GM06990 (cell line): ENCODE measurements around the gene MS4A18.
A peak's percentile ranks its signal among the peaks of the same experiment; 100 is the strongest.
"Not testable (repeated sequence)": the region's sequence is repeated elsewhere in the genome, so short reads cannot be mapped to it uniquely, and the experiment has no call there.

Source experiments
- DNase-seq: peaks from one replicate; pipeline ENCODE4 v3.0.0-alpha.2; 2011; ENCODE audit not compliant: insufficient read length; ENCODE audit errors: extremely low read depth
- H3K27me3 ChIP-seq: replicated peaks from 2 replicates; pipeline ENCODE4 v1.6.0; 2011; ENCODE audit warnings: low read length; ENCODE audit not compliant: control insufficient read depth, insufficient read depth
- H3K36me3 ChIP-seq: 2 replicates; pipeline ENCODE4 v1.5.1; 2011; ENCODE audit warnings: low read length; ENCODE audit not compliant: control insufficient read depth, insufficient read depth
- H3K4me3 ChIP-seq: replicated peaks from 2 replicates; pipeline ENCODE4 v1.5.1; 2011; ENCODE audit warnings: low read depth, mild to moderate bottlenecking, control low read depth, low read length
- TF ChIP-seq, protein P1 (sequence below): IDR thresholded peaks from 2 replicates; pipeline ENCODE4 v1.5.1; 2011; ENCODE audit warnings: low read length, control low read depth, mild to moderate bottlenecking, inconsistent platforms; ENCODE audit not compliant: insufficient read depth, poor library complexity, severe bottlenecking

Gene MS4A18

DNA sequence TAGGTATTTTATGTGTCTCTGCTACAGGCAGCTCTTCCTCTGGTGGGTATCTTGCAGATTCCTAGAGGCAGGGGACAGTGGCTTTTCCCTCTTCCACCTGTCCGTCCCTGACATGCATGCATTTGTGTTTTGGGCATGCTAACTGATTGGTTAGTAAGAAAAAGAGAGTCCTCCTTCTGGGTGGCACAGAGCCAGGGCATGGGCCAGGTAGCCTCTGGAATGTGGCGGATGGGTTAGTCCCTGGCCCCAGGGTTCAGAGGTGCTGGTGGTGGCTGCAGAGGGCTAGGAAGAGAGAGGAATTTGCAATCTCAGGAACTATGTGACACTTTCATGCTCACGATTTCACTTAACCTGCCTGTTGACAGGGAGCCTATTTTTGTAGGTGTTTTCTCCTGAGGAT, 26.4 kb downstream of the MS4A18 start:
- DNase-seq = no peak
- no peaks in the 10 kb centered on the region for H3K36me3 ChIP-seq
- H3K4me3 ChIP-seq = no peak overlapping the region
- TF ChIP-seq, protein P1, sequence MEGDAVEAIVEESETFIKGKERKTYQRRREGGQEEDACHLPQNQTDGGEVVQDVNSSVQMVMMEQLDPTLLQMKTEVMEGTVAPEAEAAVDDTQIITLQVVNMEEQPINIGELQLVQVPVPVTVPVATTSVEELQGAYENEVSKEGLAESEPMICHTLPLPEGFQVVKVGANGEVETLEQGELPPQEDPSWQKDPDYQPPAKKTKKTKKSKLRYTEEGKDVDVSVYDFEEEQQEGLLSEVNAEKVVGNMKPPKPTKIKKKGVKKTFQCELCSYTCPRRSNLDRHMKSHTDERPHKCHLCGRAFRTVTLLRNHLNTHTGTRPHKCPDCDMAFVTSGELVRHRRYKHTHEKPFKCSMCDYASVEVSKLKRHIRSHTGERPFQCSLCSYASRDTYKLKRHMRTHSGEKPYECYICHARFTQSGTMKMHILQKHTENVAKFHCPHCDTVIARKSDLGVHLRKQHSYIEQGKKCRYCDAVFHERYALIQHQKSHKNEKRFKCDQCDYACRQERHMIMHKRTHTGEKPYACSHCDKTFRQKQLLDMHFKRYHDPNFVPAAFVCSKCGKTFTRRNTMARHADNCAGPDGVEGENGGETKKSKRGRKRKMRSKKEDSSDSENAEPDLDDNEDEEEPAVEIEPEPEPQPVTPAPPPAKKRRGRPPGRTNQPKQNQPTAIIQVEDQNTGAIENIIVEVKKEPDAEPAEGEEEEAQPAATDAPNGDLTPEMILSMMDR = no peak
- no peaks in the 10 kb centered on the region for H3K27me3 ChIP-seq

DNA sequence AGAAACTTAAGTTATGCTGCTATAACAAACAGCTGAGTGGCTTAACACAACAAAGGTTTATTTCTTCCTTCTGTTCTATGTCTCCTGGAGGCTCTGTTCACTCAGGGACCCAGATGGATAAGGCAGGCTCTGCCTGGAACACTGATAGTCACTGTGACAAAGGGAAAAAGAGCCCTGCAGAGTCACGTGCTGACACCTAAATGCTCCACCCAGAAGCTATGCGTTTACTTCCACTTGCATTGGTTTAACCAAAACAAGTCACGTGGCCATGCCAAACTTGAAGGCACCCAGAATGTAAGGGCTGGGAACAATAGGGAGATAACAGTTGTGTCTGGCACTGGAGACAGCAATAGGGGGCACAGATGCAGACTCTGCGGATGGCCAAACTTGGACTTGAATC, 28.8 kb downstream of the MS4A18 start:
- Histone ChIP-seq H3K36me3 (no peaks in the 10 kb centered on the region), H3K4me3 (no peak overlapping the region), H3K27me3 (no peaks in the 10 kb centered on the region)
- TF ChIP-seq, protein P1 = no peak
- no peak for DNase-seq

DNA sequence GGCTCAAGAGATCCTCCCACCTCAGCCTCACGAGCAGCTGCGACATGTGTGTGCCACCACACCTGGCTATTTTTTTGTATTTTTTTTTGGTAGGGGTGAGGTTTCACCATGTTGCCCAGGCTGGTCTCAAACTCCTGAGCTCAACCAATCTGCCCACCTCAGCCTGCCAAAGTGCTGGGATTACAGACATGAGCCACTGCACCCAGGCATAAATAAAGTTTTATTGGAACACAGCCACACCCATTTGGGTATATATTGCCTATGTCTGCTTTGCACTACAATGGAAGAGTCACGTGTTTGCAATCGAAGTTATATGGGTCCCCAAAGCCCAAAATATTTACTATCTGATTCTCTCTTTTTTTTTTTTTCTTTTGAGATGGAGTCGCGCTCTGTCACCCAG, 30.4 kb downstream of the MS4A18 start:
- Histone ChIP-seq H3K4me3 (no peak overlapping the region), H3K27me3 (no peaks in the 10 kb centered on the region), H3K36me3 (no peaks in the 10 kb centered on the region)
- TF ChIP-seq, protein P1 = no peak
- no peak for DNase-seq

DNA sequence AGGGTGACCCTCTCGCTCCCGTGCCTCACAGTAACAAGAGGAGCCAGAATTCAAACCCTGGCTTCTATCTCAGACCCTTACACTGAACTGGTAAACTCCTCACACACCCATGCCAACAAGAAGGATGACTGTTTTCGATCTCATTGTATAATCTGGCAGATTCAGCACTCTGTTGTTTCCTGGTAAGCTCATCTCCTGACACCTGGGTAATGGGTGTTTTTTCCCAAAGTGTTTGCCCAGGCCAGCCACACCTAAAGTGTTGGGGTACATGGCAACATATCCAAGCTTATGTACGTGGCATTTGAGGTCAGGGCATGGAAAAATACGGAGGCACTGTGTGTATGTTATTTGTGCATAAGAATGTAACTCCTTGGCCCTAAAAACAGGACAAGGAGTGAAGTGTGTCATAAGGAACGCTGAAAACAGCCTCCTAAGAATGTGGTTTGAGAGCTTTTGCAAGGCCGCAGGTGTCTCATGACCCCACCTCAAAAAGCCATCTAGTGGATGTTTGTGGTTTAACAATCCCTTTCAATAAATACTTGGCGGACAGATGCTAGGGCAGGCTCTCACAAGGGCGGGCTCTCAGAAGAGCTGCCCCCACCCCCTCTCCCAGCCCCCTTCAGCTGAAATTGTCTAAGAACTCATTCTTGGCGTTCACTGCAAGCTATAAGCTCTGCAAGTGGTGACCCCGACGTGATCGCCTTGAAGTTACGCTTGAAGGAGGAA, 31.9 kb downstream of the MS4A18 start, which contains the start of gene MS4A15:
MS4A15 (plus strand) TSS at position 561 of the 726 bp plus-strand sequence. CDS start 6,867 bp downstream, outside the sequence.
- no peaks in the 10 kb centered on the region for H3K27me3 ChIP-seq

DNA sequence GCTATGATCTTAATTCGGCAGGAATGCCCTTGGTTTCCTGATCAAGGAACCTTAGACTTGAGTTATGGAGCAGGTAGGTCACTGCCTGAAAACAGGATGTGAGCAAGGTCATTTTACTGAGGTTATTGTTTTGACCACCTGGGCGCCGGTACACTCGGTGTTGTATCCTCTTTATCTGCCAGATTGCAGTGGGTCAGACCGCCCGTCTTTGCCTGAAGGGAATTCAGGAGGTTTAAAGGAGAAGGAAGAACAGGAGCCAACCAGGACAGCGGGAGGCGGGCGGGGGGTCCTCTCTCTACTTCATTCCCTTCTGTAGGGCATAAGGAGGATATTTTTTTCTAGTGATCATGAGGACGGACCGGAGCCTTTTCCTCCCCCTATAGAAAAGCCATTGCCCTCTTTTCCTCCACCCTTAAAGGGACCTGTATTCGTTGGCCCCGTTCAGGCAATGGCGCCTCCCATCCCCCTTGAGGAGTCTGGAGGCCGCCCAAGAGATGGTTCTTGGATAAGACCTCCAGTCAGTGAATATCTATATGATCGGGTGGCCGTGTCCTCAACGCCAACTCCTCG, 32.8 kb downstream of the MS4A18 start:
- TF ChIP-seq, protein P1 = no peak
- no peak for DNase-seq
- no peaks in the 10 kb centered on the region for H3K36me3 ChIP-seq
- H3K27me3 ChIP-seq = no peaks in the 10 kb centered on the region
- no peak overlapping the region for H3K4me3 ChIP-seq

More for the DNA sequence above, 31.9 kb downstream of the MS4A18 start, which contains the start of gene MS4A15:
- no peak for DNase-seq
- no peaks in the 10 kb centered on the region for H3K36me3 ChIP-seq
- TF ChIP-seq, protein P1 = peak; percentile 62
- H3K4me3 ChIP-seq = no peak within 1 kb of the TSS

DNA sequence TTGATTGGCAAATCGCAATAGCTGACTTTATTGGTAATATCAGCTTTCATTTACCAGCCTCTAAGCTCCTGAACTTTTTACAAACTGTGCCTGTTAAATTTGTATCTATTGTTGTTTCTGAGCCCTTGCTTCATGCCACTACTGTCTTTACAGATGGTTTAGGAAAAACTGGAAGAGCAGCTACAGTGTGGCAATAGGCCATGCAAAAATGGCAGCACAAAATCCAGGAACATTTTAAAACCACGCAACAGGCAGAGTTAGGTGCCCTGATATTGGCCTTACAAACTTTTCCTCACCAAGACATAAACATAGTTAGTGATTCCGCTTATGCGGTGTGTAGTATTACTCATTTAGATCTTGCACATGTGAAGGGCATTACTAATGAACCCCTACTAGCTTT, 34.2 kb downstream of the MS4A18 start:
- H3K4me3 ChIP-seq, H3K27me3 ChIP-seq, DNase-seq, H3K36me3 ChIP-seq: not testable (repeated sequence)

DNA sequence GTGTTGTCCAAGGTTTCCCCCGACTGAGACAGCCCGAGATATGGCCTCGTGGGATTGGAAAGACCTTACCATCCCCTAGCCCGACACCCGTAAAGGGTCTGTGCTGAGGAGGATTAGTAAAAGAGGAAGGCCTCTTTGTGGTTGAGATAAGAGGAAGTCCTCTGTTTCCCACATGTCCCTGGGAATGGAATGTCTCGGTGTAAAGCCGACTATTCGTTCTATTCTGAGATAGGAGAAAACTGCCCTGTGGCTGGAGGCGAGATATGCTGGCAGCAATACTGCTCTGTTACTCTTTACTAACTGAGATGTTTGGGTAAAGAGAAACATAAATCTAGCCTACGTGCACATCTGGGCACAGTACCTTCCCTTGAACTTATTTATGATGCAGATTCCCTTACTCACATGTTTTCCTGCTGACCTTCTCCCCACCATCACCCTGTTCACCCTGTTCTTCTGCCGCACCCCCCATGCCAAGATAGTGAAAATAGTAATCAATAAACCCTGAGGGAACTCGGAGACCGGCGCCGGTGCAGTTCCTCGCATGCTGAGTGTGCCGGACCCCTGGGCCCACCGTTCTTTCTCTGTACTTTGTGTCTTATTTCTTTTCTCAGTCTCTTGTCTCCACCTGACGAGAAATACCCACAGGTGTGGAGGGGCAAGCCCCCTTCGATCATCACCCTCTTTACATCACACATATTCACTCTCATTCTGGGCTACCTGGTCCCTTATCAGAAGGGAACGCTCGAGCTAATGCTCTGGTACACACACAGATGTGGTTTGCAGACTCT, 35.1 kb downstream of the MS4A18 start:
- H3K4me3 ChIP-seq, H3K27me3 ChIP-seq, DNase-seq, H3K36me3 ChIP-seq: not testable (repeated sequence)
